ENCODE measurements around the gene CCDC12. TPM values are rescaled to one million over a fixed set of nuclear protein-coding genes. Genes with fewer than 3 reads are reported as not detected.

CCDC12 gene
- total and polyA plus RNA-seq, 9 of the 15 experiments (the other 6 are each of a cell fraction or from before 2014, with no cell fraction given), result 8.9 to 201 (median 86.9) TPM

DNA sequence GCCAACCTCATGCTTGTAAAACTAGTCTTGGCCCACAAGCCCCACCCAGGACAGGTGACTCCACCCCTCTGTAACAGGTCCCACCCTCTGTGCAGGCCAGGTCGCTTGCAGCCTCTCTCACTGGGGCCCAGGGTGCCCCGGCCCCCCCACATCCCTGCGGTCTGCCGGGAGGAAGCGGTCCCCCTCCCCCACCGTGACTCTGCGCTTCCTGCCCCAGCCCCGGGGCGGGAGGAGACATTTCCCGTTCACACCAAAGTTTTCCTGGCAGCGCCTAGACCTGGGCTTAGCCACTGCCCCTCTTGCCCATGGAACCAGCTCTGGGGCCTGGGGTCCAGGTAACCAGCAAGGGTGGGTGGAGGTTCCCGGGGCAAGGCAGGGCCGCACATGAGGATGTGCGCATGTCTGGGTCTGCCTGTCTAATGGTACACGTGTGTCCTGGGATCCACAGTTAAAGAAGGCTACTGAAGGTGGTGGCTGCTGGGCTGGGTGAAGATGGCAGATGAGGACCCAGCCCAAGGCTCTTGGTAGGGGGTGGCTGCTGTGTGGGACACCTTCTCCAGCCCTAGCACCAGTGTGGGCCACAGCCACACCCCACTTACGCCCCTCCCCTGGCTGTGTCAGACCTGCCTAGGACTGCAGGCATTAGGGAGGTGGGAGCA, 11.3 kb upstream of the CCDC12 start (continued):
- TF ChIP-seq, protein P1, sequence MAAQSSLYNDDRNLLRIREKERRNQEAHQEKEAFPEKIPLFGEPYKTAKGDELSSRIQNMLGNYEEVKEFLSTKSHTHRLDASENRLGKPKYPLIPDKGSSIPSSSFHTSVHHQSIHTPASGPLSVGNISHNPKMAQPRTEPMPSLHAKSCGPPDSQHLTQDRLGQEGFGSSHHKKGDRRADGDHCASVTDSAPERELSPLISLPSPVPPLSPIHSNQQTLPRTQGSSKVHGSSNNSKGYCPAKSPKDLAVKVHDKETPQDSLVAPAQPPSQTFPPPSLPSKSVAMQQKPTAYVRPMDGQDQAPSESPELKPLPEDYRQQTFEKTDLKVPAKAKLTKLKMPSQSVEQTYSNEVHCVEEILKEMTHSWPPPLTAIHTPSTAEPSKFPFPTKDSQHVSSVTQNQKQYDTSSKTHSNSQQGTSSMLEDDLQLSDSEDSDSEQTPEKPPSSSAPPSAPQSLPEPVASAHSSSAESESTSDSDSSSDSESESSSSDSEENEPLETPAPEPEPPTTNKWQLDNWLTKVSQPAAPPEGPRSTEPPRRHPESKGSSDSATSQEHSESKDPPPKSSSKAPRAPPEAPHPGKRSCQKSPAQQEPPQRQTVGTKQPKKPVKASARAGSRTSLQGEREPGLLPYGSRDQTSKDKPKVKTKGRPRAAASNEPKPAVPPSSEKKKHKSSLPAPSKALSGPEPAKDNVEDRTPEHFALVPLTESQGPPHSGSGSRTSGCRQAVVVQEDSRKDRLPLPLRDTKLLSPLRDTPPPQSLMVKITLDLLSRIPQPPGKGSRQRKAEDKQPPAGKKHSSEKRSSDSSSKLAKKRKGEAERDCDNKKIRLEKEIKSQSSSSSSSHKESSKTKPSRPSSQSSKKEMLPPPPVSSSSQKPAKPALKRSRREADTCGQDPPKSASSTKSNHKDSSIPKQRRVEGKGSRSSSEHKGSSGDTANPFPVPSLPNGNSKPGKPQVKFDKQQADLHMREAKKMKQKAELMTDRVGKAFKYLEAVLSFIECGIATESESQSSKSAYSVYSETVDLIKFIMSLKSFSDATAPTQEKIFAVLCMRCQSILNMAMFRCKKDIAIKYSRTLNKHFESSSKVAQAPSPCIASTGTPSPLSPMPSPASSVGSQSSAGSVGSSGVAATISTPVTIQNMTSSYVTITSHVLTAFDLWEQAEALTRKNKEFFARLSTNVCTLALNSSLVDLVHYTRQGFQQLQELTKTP (IDR thresholded peaks at IDR 0.05; ENCODE audit: low read depth in 1 of 2, partially characterized antibody in 2 of 2), result peak in 1 of 2 experiments; percentile 83
- no peak for TF ChIP-seq MYC (IDR thresholded peaks at IDR 0.05; ENCODE audit: low read depth, low read length)
- TF ChIP-seq MYC (CRISPR knock-in tag; IDR thresholded peaks at IDR 0.05; ENCODE audit: borderline replicate concordance, low read depth), result peak; percentile 77; the same call in 1 of the 2 replicates
- TF ChIP-seq, protein P2, sequence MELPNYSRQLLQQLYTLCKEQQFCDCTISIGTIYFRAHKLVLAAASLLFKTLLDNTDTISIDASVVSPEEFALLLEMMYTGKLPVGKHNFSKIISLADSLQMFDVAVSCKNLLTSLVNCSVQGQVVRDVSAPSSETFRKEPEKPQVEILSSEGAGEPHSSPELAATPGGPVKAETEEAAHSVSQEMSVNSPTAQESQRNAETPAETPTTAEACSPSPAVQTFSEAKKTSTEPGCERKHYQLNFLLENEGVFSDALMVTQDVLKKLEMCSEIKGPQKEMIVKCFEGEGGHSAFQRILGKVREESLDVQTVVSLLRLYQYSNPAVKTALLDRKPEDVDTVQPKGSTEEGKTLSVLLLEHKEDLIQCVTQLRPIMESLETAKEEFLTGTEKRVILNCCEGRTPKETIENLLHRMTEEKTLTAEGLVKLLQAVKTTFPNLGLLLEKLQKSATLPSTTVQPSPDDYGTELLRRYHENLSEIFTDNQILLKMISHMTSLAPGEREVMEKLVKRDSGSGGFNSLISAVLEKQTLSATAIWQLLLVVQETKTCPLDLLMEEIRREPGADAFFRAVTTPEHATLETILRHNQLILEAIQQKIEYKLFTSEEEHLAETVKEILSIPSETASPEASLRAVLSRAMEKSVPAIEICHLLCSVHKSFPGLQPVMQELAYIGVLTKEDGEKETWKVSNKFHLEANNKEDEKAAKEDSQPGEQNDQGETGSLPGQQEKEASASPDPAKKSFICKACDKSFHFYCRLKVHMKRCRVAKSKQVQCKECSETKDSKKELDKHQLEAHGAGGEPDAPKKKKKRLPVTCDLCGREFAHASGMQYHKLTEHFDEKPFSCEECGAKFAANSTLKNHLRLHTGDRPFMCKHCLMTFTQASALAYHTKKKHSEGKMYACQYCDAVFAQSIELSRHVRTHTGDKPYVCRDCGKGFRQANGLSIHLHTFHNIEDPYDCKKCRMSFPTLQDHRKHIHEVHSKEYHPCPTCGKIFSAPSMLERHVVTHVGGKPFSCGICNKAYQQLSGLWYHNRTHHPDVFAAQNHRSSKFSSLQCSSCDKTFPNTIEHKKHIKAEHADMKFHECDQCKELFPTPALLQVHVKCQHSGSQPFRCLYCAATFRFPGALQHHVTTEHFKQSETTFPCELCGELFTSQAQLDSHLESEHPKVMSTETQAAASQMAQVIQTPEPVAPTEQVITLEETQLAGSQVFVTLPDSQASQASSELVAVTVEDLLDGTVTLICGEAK (IDR thresholded peaks at IDR 0.05), result peak; percentile 78
- TF ChIP-seq, protein P2 (CRISPR knock-in tag; IDR thresholded peaks at IDR 0.05), result no peak
- TF ChIP-seq, protein P3, sequence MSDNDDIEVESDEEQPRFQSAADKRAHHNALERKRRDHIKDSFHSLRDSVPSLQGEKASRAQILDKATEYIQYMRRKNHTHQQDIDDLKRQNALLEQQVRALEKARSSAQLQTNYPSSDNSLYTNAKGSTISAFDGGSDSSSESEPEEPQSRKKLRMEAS (CRISPR knock-in tag; IDR thresholded peaks at IDR 0.05), result peak; percentile 76
- TF ChIP-seq XRCC3 (IDR thresholded peaks at IDR 0.05), result no peak
- TF ChIP-seq, protein P4, sequence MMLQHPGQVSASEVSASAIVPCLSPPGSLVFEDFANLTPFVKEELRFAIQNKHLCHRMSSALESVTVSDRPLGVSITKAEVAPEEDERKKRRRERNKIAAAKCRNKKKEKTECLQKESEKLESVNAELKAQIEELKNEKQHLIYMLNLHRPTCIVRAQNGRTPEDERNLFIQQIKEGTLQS (IDR thresholded peaks at IDR 0.05), result peak; percentile 55; the same call in 1 of the 2 replicates
- TF ChIP-seq, protein P4 (CRISPR knock-in tag; conservative IDR thresholded peaks at IDR 0.05), result peak; percentile 19; the same call in 1 of the 2 replicates
- TF ChIP-seq, protein P5, sequence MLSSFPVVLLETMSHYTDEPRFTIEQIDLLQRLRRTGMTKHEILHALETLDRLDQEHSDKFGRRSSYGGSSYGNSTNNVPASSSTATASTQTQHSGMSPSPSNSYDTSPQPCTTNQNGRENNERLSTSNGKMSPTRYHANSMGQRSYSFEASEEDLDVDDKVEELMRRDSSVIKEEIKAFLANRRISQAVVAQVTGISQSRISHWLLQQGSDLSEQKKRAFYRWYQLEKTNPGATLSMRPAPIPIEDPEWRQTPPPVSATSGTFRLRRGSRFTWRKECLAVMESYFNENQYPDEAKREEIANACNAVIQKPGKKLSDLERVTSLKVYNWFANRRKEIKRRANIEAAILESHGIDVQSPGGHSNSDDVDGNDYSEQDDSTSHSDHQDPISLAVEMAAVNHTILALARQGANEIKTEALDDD (IDR thresholded peaks at IDR 0.05), result peak; percentile 1
- TF ChIP-seq FOXK2 (conservative IDR thresholded peaks at IDR 0.05 in 1 of 2, IDR thresholded peaks at IDR 0.05 in 1 of 2; ENCODE audit: low read depth in 2 of 2), result peak in 1 of 2 experiments; percentile 37; a peak in 2 of 4 replicates
